ENCODE results near the gene ANLN. TPM values are rescaled to one million over a fixed set of nuclear protein-coding genes. Genes with fewer than 3 reads are reported as not detected.

Gene ANLN, protein sequence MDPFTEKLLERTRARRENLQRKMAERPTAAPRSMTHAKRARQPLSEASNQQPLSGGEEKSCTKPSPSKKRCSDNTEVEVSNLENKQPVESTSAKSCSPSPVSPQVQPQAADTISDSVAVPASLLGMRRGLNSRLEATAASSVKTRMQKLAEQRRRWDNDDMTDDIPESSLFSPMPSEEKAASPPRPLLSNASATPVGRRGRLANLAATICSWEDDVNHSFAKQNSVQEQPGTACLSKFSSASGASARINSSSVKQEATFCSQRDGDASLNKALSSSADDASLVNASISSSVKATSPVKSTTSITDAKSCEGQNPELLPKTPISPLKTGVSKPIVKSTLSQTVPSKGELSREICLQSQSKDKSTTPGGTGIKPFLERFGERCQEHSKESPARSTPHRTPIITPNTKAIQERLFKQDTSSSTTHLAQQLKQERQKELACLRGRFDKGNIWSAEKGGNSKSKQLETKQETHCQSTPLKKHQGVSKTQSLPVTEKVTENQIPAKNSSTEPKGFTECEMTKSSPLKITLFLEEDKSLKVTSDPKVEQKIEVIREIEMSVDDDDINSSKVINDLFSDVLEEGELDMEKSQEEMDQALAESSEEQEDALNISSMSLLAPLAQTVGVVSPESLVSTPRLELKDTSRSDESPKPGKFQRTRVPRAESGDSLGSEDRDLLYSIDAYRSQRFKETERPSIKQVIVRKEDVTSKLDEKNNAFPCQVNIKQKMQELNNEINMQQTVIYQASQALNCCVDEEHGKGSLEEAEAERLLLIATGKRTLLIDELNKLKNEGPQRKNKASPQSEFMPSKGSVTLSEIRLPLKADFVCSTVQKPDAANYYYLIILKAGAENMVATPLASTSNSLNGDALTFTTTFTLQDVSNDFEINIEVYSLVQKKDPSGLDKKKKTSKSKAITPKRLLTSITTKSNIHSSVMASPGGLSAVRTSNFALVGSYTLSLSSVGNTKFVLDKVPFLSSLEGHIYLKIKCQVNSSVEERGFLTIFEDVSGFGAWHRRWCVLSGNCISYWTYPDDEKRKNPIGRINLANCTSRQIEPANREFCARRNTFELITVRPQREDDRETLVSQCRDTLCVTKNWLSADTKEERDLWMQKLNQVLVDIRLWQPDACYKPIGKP
- polyA plus RNA-seq = 12.6 to 65.8 TPM (median 55.6 TPM) in 3 replicates
- 1.7 TPM for polyA plus RNA-seq (2011; ENCODE audit: low read depth)
- 10.6 and 16.8 TPM in 2 replicates for polyA plus RNA-seq (2011; cell fraction: cytosol; rRNA removed)
- polyA plus RNA-seq (2011; cell fraction: nucleus; rRNA removed) = 29.0 and 31.9 TPM in 2 replicates
- 0.55 and 46.9 TPM in 2 replicates for polyA plus RNA-seq (2012; ENCODE audit: low replicate concordance)
- 30.0 to 169 TPM (median 30.1 TPM) in 3 replicates for polyA minus RNA-seq
- polyA minus RNA-seq (2011; cell fraction: cytosol; rRNA and poly(A)+ RNA removed) = 17.8 TPM
- 20.5 and 51.1 TPM in 2 replicates for polyA minus RNA-seq (2011; cell fraction: nucleus; rRNA and poly(A)+ RNA removed)

DNA sequence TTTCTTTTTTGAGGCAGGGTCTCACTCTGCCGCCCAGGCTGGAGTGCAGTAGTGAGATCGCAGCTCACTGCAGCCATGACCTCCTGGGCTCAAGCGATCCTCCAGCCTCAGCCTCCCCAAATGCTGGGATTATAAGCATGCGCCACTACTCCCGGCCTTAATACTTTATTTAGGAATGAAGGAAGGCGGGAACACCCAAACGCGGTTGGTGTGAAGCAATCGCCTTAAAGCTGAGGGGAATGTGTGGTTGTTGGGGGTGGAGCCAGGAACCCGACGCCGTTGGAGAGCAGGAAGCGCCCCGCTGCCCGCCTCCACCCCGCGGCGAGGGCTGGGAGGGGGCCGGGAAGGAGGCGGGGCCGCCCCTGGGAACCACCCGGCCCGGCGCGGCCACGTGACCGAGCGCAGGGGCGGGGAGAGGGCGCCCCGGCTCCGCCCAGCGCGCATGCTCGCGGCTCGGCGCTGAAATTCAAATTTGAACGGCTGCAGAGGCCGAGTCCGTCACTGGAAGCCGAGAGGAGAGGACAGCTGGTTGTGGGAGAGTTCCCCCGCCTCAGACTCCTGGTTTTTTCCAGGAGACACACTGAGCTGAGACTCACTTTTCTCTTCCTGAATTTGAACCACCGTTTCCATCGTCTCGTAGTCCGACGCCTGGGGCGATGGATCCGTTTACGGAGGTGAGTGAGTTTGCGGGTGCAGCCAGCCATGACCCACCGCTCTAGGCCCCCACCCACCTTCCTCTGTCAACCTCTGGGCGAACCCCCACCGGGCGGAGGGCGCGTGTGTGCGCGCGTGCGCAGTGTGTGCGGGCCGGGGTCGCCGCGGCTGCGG, at the start of gene ANLN:
TSS of gene ANLN (plus strand) at position 492 of the 828 bp plus-strand sequence. CDS start at position 657, 165 bp downstream.
- H4K20me1 ChIP-seq (ENCODE audit: control insufficient read depth, extremely low read depth, insufficient read depth, low read length) = no peaks in the 10 kb centered on the region
- H2AFZ ChIP-seq (ENCODE audit: control insufficient read depth, low read length) = peak within 1 kb of the TSS; percentile 71
- H3K4me2 ChIP-seq (ENCODE audit: control insufficient read depth, extremely low read depth, insufficient read depth, low read depth, low read length) = peak within 1 kb of the TSS; percentile 88
- peak within 1 kb of the TSS; percentile 98 for H3K9ac ChIP-seq (ENCODE audit: control insufficient read depth, extremely low read depth, insufficient read depth, low read length)
- no peaks in the 10 kb centered on the region for H3K27me3 ChIP-seq (ENCODE audit: control insufficient read depth, extremely low read depth, insufficient read depth, low read length)
- H3K79me2 ChIP-seq (ENCODE audit: control insufficient read depth, insufficient read depth, low read length) = peaks cover 45% of the 10 kb centered on the region
- H3K4me3 ChIP-seq (ENCODE audit: control insufficient read depth in 2 of 3, extremely low read depth in 1 of 3, insufficient read depth in 2 of 3, low read depth in 1 of 3, low read length in 3 of 3) = peak within 1 kb of the TSS; percentile 87 to 98 (median 95)
- FAIRE-seq (peak; percentile 34), DNase-seq (ENCODE audit: low read depth, low spot score) (peak; percentile 80)
- dilution Hi-C loops (cut with MboI; ENCODE audit: extremely low pct_ligation_motif_present, low sequenced_read_pairs) = no loop called here
- no peaks in the 10 kb centered on the region for H3K9me3 ChIP-seq (ENCODE audit: control insufficient read depth, low read depth, low read length)
- H3K4me1 ChIP-seq (ENCODE audit: control insufficient read depth, extremely low read depth, insufficient read depth, low read length) = peaks cover 49% of the 10 kb centered on the region
- peaks cover 0 to 5% of the 10 kb centered on the region in 2 experiments for H3K36me3 ChIP-seq (ENCODE audit: control insufficient read depth in 2 of 2, extremely low read depth in 1 of 2, insufficient read depth in 2 of 2, low read length in 2 of 2)
- no peak for TF ChIP-seq EZH2 (IDR thresholded peaks at IDR 0.05; ENCODE audit: low read length)
- TF ChIP-seq, protein P1, sequence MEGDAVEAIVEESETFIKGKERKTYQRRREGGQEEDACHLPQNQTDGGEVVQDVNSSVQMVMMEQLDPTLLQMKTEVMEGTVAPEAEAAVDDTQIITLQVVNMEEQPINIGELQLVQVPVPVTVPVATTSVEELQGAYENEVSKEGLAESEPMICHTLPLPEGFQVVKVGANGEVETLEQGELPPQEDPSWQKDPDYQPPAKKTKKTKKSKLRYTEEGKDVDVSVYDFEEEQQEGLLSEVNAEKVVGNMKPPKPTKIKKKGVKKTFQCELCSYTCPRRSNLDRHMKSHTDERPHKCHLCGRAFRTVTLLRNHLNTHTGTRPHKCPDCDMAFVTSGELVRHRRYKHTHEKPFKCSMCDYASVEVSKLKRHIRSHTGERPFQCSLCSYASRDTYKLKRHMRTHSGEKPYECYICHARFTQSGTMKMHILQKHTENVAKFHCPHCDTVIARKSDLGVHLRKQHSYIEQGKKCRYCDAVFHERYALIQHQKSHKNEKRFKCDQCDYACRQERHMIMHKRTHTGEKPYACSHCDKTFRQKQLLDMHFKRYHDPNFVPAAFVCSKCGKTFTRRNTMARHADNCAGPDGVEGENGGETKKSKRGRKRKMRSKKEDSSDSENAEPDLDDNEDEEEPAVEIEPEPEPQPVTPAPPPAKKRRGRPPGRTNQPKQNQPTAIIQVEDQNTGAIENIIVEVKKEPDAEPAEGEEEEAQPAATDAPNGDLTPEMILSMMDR (optimal IDR thresholded peaks at IDR 0.05 in 1 of 3, IDR thresholded peaks at IDR 0.05 in 1 of 3, conservative IDR thresholded peaks at IDR 0.05 in 1 of 3; ENCODE audit: extremely low read depth in 1 of 3, insufficient read depth in 2 of 3, low read length in 3 of 3) = no peak
- H3K9me1 ChIP-seq (ENCODE audit: control insufficient read depth, extremely low read depth, insufficient read depth, low read length) = no peaks in the 10 kb centered on the region
- peak within 1 kb of the TSS; percentile 98 for H3K27ac ChIP-seq (ENCODE audit: control insufficient read depth, insufficient read depth, low read length)

GRCh38 chr7:36343548-36343947, 46.1 kb upstream of the ANLN start:
- no peaks in the 10 kb centered on the region for H3K4me1 ChIP-seq (ENCODE audit: control insufficient read depth, extremely low read depth, insufficient read depth, low read length)
- no peaks in the 10 kb centered on the region for H3K9me3 ChIP-seq (ENCODE audit: control insufficient read depth, low read depth, low read length)
- H3K27ac ChIP-seq (ENCODE audit: control insufficient read depth, insufficient read depth, low read length) = no peak overlapping the region
- H3K4me2 ChIP-seq (ENCODE audit: control insufficient read depth, extremely low read depth, insufficient read depth, low read depth, low read length) = no peak overlapping the region
- no peaks in the 10 kb centered on the region for H3K36me3 ChIP-seq (ENCODE audit: control insufficient read depth in 2 of 2, extremely low read depth in 1 of 2, insufficient read depth in 2 of 2, low read length in 2 of 2)
- no peaks in the 10 kb centered on the region for H3K79me2 ChIP-seq (ENCODE audit: control insufficient read depth, insufficient read depth, low read length)
- H3K4me3 ChIP-seq (ENCODE audit: control insufficient read depth in 2 of 3, extremely low read depth in 1 of 3, insufficient read depth in 2 of 3, low read depth in 1 of 3, low read length in 3 of 3) = no peak overlapping the region
- no peak overlapping the region for H2AFZ ChIP-seq (ENCODE audit: control insufficient read depth, low read length)
- H3K9ac ChIP-seq (ENCODE audit: control insufficient read depth, extremely low read depth, insufficient read depth, low read length) = no peak overlapping the region
- H4K20me1 ChIP-seq (ENCODE audit: control insufficient read depth, extremely low read depth, insufficient read depth, low read length) = no peaks in the 10 kb centered on the region
- dilution Hi-C loops (cut with MboI; ENCODE audit: extremely low pct_ligation_motif_present, low sequenced_read_pairs) = no loop called here
- H3K27me3 ChIP-seq (ENCODE audit: control insufficient read depth, extremely low read depth, insufficient read depth, low read length) = no peaks in the 10 kb centered on the region
- FAIRE-seq (no peak), DNase-seq (ENCODE audit: low read depth, low spot score) (no peak)
- H3K9me1 ChIP-seq (ENCODE audit: control insufficient read depth, extremely low read depth, insufficient read depth, low read length) = no peaks in the 10 kb centered on the region
- no peak for TF ChIP-seq EZH2 (IDR thresholded peaks at IDR 0.05; ENCODE audit: low read length)
- TF ChIP-seq, protein P1 (optimal IDR thresholded peaks at IDR 0.05 in 1 of 3, IDR thresholded peaks at IDR 0.05 in 1 of 3, conservative IDR thresholded peaks at IDR 0.05 in 1 of 3; ENCODE audit: extremely low read depth in 1 of 3, insufficient read depth in 2 of 3, low read length in 3 of 3) = no peak

Data from keratinocyte (primary cell).